ENCODE measurements around the gene RUNX2. TPM values are rescaled to one million over a fixed set of nuclear protein-coding genes. Genes with fewer than 3 reads are reported as not detected.

Gene RUNX2
- total and polyA plus RNA-seq, 4 donors = 0.09 to 1.5 (median 0.75) TPM

GRCh38 chr6:45505470-45505869 is 177.3 kb downstream of the RUNX2 start:
- no peak for DNase-seq (ENCODE audit: low spot score)
- Histone ChIP-seq H3K36me3 (ENCODE audit: control insufficient read depth in 4 of 4, insufficient read depth in 3 of 4, low read depth in 1 of 4, low read length in 3 of 4) (no peaks in the 10 kb centered on the region), H3K27me3 (ENCODE audit: control insufficient read depth in 4 of 4, insufficient read depth in 4 of 4, low read length in 3 of 4) (no peaks in the 10 kb centered on the region), H3K27ac (ENCODE audit: low read depth in 1 of 2, low read length in 2 of 2) (no peak overlapping the region), H3K4me1 (ENCODE audit: control insufficient read depth in 4 of 4, insufficient read depth in 4 of 4, low read length in 3 of 4) (no peaks in the 10 kb centered on the region), H3K9me3 (ENCODE audit: control insufficient read depth in 4 of 4, low read length in 3 of 4) (no peaks in the 10 kb centered on the region), H3K4me3 (ENCODE audit: low read depth in 1 of 3, low read length in 3 of 3) (no peak overlapping the region), H3K9ac (ENCODE audit: low read depth in 1 of 2, low read length in 2 of 2) (no peak overlapping the region)
- 87% methylated on average over 2 of the region's 2 CpGs for WGBS
- no peak for TF ChIP-seq HNF4G (IDR thresholded peaks at IDR 0.05)
- TF ChIP-seq JUND (IDR thresholded peaks at IDR 0.05) = no peak
- no peak for TF ChIP-seq RXRA (IDR thresholded peaks at IDR 0.05)
- TF ChIP-seq HNF4A (conservative IDR thresholded peaks at IDR 0.05) = no peak
- TF ChIP-seq, protein P1, sequence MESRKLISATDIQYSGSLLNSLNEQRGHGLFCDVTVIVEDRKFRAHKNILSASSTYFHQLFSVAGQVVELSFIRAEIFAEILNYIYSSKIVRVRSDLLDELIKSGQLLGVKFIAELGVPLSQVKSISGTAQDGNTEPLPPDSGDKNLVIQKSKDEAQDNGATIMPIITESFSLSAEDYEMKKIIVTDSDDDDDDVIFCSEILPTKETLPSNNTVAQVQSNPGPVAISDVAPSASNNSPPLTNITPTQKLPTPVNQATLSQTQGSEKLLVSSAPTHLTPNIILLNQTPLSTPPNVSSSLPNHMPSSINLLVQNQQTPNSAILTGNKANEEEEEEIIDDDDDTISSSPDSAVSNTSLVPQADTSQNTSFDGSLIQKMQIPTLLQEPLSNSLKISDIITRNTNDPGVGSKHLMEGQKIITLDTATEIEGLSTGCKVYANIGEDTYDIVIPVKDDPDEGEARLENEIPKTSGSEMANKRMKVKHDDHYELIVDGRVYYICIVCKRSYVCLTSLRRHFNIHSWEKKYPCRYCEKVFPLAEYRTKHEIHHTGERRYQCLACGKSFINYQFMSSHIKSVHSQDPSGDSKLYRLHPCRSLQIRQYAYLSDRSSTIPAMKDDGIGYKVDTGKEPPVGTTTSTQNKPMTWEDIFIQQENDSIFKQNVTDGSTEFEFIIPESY (IDR thresholded peaks at IDR 0.05) = no peak
- no peak for TF ChIP-seq GABPA (IDR thresholded peaks at IDR 0.05 in 1 of 2, conservative IDR thresholded peaks at IDR 0.05 in 1 of 2)
- no peak for TF ChIP-seq FOXA1 (IDR thresholded peaks at IDR 0.05)
- no peak for TF ChIP-seq SP1 (IDR thresholded peaks at IDR 0.05)
- no peak for TF ChIP-seq TAF1 (conservative IDR thresholded peaks at IDR 0.05)

GRCh38 chr6:45507186-45507585 is 179.1 kb downstream of the RUNX2 start:
- Histone ChIP-seq H3K9me3 (ENCODE audit: control insufficient read depth in 4 of 4, low read length in 3 of 4) (no peaks in the 10 kb centered on the region), H3K27me3 (ENCODE audit: control insufficient read depth in 4 of 4, insufficient read depth in 4 of 4, low read length in 3 of 4) (no peaks in the 10 kb centered on the region), H3K9ac (ENCODE audit: low read depth in 1 of 2, low read length in 2 of 2) (no peak overlapping the region), H3K4me1 (ENCODE audit: control insufficient read depth in 4 of 4, insufficient read depth in 4 of 4, low read length in 3 of 4) (no peaks in the 10 kb centered on the region), H3K36me3 (ENCODE audit: control insufficient read depth in 4 of 4, insufficient read depth in 3 of 4, low read depth in 1 of 4, low read length in 3 of 4) (no peaks in the 10 kb centered on the region), H3K27ac (ENCODE audit: low read depth in 1 of 2, low read length in 2 of 2) (no peak overlapping the region), H3K4me3 (ENCODE audit: low read depth in 1 of 3, low read length in 3 of 3) (no peak overlapping the region)
- no peak for DNase-seq (ENCODE audit: low spot score)
- WGBS = 92% methylated on average over 3 of the region's 3 CpGs
- TF ChIP-seq JUND (IDR thresholded peaks at IDR 0.05) (no peak), SP1 (IDR thresholded peaks at IDR 0.05) (no peak), RXRA (IDR thresholded peaks at IDR 0.05) (no peak), REST (IDR thresholded peaks at IDR 0.05) (no peak), HNF4A (conservative IDR thresholded peaks at IDR 0.05) (no peak), EGR1 (IDR thresholded peaks at IDR 0.05; ENCODE audit: low read depth in 2 of 2) (no peak), YY1 (IDR thresholded peaks at IDR 0.05) (no peak), TAF1 (conservative IDR thresholded peaks at IDR 0.05) (no peak), GABPA (IDR thresholded peaks at IDR 0.05 in 1 of 2, conservative IDR thresholded peaks at IDR 0.05 in 1 of 2) (no peak)
- TF ChIP-seq, protein P2, sequence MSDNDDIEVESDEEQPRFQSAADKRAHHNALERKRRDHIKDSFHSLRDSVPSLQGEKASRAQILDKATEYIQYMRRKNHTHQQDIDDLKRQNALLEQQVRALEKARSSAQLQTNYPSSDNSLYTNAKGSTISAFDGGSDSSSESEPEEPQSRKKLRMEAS (IDR thresholded peaks at IDR 0.05) = no peak
- TF ChIP-seq, protein P1 (IDR thresholded peaks at IDR 0.05) = no peak

All from liver (tissue), 9 donors.